ENCODE results near the gene PPP4C. TPM values are rescaled to one million over a fixed set of nuclear protein-coding genes. Genes with fewer than 3 reads are reported as not detected.

PPP4C gene
- total RNA-seq, 4 donors from 2014 or later, result 43.7 to 79.4 (median 56.6) TPM

DNA sequence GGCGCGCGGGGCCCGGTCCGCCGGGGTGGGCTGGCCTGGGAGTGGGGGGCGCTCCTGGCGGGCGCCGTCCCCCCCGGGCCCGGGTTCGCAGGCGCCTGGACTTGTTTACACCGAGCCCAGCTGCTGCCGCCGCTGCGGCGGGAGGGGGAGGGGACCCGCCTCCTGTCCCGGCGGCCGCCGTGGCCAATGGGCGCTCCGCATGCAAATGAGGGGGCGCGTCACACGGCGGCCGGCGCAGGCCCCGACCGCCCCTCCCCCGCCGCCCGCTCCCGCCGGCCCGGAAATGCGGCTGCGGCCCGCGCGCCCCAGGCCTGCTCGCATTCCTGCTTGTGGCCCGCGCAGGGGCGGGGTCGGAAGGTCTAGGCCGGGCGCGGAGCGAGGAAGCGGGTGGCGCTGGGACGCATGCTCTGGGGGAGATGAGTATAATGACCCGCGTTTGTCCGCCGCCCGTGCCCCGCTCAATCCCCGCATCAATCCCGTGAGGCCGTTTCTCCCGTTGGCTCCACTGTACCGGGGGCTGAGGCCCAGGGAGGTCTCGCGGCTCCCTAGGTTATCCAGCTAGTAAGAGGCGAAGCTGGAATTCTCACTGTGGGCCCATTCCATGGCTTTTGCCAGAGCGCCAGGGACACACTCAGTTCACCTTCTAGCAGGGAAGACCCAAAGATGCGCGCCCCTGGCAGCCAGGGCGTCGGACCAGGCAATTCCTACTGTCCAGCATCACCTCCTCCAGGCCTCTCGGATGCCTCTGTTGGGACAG lies 20.5 kb downstream of the PPP4C start, which contains the start of gene YPEL3:
TSS of gene YPEL3 (minus strand) at position 109 of the 757 bp plus-strand sequence. CDS start 731 bp downstream, outside the sequence.
- H3K4me1 ChIP-seq, result peaks cover 3 to 34% (median 30%) of the 10 kb centered on the region in 4 donors
- peak; percentile 9 to 47 for TF ChIP-seq POLR2A (IDR thresholded peaks at IDR 0.05)
- TF ChIP-seq, protein P1, sequence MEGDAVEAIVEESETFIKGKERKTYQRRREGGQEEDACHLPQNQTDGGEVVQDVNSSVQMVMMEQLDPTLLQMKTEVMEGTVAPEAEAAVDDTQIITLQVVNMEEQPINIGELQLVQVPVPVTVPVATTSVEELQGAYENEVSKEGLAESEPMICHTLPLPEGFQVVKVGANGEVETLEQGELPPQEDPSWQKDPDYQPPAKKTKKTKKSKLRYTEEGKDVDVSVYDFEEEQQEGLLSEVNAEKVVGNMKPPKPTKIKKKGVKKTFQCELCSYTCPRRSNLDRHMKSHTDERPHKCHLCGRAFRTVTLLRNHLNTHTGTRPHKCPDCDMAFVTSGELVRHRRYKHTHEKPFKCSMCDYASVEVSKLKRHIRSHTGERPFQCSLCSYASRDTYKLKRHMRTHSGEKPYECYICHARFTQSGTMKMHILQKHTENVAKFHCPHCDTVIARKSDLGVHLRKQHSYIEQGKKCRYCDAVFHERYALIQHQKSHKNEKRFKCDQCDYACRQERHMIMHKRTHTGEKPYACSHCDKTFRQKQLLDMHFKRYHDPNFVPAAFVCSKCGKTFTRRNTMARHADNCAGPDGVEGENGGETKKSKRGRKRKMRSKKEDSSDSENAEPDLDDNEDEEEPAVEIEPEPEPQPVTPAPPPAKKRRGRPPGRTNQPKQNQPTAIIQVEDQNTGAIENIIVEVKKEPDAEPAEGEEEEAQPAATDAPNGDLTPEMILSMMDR (IDR thresholded peaks at IDR 0.05), result no peak
- peak within 1 kb of the TSS; percentile 93 to 98 (median 96) for H3K27ac ChIP-seq
- peak within 1 kb of the TSS; percentile 82 to 99 (median 88) for H3K4me3 ChIP-seq
- peaks cover 0 to 11% (median 0%) of the 10 kb centered on the region in 3 donors for H3K36me3 ChIP-seq
- H3K9me3 ChIP-seq, result peaks cover 0 to 22% (median 4%) of the 10 kb centered on the region in 4 donors
- DNase-seq, result peak; percentile 92 to 97 (median 95)
- H3K27me3 ChIP-seq, result no peaks in the 10 kb centered on the region

DNA sequence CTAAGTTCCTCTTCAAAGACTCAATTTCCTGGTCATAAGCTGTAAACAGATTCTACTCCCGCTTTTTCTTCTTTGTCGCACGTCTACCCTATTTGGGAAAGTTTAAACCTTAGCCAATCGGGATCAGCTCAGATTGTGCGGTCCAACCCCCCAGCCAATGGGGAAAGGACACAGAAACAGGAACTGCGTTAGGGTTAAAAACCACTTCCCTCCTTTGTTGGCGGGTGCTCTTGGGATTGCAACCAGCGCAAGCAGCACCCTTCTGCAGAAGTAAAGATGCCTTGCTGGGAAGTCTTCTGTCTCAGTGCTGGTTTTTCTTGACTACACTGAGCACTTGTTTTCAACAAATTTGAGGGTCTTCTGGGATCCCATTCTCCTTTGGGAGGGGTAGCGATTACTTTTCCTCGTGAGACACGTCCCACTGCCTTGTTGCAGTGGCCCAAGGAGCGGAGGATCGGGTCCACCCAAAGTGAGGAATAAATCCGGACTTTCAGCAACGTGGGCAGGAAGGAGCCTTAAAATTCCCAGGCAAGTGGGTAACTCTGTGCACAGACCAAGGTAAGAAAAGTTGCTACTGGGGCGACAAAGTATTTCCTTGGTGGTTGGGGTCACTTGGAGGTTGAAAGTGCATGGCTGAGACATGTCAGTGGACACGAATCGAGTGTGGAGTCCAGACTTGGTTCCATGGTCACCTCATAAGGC lies 21.2 kb downstream of the PPP4C start:
- TF ChIP-seq, protein P1 (IDR thresholded peaks at IDR 0.05), result no peak
- TF ChIP-seq POLR2A (IDR thresholded peaks at IDR 0.05), result no peak
- Histone ChIP-seq H3K4me3 (peak overlapping the region; percentile 82 to 99 (median 88)), H3K27ac (peak overlapping the region; percentile 93 to 98 (median 96)), H3K9me3 (peaks cover 0 to 22% (median 4%) of the 10 kb centered on the region in 4 donors), H3K36me3 (peaks cover 0 to 11% (median 0%) of the 10 kb centered on the region in 3 donors), H3K27me3 (no peaks in the 10 kb centered on the region), H3K4me1 (peaks cover 3 to 31% (median 27%) of the 10 kb centered on the region in 4 donors)
- DNase-seq, result no peak

DNA sequence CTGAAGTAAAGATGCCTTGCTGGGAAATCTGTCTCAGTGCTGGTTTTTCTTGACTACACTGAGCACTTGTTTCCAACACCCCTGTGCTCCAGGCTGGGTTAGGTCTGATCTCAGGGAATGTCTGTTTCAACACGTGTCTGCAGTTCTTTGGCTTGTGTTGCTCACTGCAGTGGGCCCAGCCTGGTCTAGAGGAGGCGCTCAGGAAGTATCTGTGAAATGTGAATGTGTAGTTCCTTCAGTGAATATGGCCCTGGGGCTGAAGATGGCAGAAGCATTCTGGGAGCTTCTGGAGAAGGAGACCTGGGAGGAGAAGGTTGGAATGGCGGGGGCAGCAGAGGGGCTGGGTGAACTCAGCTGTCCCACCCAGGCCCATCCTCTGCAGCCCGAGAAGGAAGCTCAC lies 28.3 kb downstream of the PPP4C start:
- peaks cover 0 to 44% (median 0%) of the 10 kb centered on the region in 3 donors for H3K36me3 ChIP-seq
- no peak for DNase-seq
- H3K27me3 ChIP-seq, result no peaks in the 10 kb centered on the region
- no peak overlapping the region for H3K4me3 ChIP-seq
- no peaks in the 10 kb centered on the region for H3K4me1 ChIP-seq
- no peaks in the 10 kb centered on the region for H3K9me3 ChIP-seq
- TF ChIP-seq POLR2A (IDR thresholded peaks at IDR 0.05), result no peak
- TF ChIP-seq, protein P1 (IDR thresholded peaks at IDR 0.05), result no peak
- no peak overlapping the region for H3K27ac ChIP-seq

DNA sequence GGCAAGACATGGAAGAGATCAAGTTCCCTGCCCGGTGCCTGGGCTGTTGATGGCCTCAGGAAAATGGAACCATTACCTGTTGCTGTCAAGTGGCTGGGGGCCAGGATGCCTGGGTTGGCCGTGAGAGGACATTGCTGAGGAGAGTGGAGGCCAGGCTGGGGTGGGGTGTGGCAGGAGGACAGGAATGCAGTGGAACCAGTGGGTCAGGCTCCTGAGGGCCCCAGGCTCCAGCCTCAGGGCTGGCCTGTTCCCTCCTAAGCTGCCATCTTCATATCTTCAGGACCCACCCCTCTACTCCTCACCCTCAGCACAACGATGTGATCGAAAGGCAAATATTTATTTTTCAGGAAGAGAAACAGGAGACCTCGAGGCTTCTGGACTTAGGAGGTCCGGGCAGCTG lies 28.7 kb downstream of the PPP4C start:
- TF ChIP-seq POLR2A (IDR thresholded peaks at IDR 0.05), result no peak
- TF ChIP-seq, protein P1 (IDR thresholded peaks at IDR 0.05), result no peak
- Histone ChIP-seq H3K27ac (no peak overlapping the region), H3K36me3 (peaks cover 0 to 48% (median 0%) of the 10 kb centered on the region in 3 donors), H3K4me3 (no peak overlapping the region), H3K27me3 (no peaks in the 10 kb centered on the region), H3K9me3 (no peaks in the 10 kb centered on the region), H3K4me1 (no peaks in the 10 kb centered on the region)
- DNase-seq, result no peak

DNA sequence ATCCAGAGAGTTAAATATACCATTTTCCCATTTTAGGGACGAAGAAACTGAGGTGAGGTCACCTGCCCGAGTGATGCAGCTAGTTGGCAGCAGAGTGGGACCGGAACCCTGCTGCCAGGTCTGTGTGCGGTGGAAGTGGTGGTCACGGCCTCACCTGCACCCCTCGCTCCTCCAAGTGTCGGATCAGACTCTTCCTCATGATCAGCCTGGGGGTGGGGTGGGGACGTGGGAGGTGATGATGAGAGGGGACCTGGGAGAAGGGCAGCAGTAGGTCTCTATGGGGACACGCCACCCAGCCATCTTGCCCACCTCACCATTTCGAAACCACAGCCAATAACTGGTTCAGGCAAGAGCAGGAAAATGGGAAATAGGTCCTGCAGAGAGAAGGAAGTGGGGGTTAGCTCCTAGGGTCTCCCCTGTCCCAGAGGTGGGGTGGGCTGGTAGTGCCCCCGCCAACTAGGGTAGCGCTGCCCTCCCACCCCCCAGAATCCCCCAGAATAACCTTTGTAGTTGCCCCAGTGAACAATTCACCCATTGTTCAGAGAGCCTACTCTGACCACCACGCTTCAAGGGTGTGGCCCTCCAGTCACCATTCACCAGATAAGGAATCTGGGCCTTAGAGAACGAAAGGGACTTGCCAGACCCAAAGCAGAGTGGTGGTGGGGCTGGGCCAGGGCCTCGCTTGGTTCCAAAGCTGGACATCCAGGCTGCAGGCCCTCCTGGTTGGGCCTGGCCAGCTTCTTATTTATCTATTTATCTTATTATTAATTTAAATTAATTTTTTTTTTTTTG lies 32.5 kb downstream of the PPP4C start:
- no peak for TF ChIP-seq POLR2A (IDR thresholded peaks at IDR 0.05)
- TF ChIP-seq, protein P1 (IDR thresholded peaks at IDR 0.05), result no peak
- H3K36me3 ChIP-seq, result peaks cover 0 to 79% (median 0%) of the 10 kb centered on the region in 3 donors
- H3K27me3 ChIP-seq, result no peaks in the 10 kb centered on the region
- H3K4me1 ChIP-seq, result peaks cover 0 to 7% (median 0%) of the 10 kb centered on the region in 4 donors
- no peaks in the 10 kb centered on the region for H3K9me3 ChIP-seq
- DNase-seq, result no peak
- H3K4me3 ChIP-seq, result no peak overlapping the region
- no peak overlapping the region for H3K27ac ChIP-seq

Data from Peyer's patch (tissue), 4 donors.